Measurements from ENCODE around the gene NID2.

The NID2 gene

GRCh38 chr14:52052288-52052943 is 16.4 kb downstream of the NID2 start:
- DNase-seq: no peak

- no peak for DNase-seq
These were observed 17.0 kb downstream of the NID2 start for GRCh38 chr14:52051871-52052270.

DNA sequence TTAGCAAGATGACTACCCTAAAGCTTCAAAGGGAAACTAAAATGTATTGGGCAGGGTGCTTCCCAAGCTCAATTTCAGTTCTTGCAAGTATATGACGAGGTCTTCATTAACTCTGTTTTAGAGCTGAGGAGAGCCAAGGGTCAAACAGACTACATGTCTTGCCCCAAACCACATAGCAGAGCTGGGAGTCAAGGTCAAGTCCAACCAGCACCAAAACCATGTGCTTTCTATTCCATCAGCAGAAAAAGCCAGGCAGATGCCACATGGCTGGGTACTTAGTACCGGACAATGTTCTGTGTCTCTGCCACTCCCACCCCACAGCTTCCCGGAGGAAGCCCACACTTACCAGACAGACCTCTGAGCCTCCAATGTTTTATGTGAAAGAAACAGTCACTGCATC is 17.6 kb downstream of the NID2 start:
- no peak for DNase-seq

- no peak for DNase-seq
These were observed 18.9 kb downstream of the NID2 start for GRCh38 chr14:52049721-52050588.

DNA sequence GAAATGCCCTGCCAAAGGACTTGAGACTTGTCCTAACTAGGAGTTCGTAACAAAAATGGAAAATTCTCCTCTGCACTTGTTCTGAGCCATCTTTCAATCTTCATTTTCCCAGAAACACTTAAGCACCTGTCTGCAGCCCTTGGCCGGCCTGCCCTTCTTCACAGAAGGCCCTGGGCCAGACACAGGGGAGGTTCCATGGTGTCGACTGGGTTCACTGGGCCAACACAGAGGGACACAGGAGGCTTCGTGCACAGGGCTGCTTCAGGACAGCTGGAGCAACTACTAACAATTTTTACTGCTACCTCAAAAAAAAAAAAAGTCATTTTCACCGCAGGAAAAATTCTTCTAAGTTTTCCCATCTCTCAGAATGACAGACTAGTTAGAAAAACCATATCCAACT is 19.6 kb downstream of the NID2 start:
- no peak for DNase-seq

DNA sequence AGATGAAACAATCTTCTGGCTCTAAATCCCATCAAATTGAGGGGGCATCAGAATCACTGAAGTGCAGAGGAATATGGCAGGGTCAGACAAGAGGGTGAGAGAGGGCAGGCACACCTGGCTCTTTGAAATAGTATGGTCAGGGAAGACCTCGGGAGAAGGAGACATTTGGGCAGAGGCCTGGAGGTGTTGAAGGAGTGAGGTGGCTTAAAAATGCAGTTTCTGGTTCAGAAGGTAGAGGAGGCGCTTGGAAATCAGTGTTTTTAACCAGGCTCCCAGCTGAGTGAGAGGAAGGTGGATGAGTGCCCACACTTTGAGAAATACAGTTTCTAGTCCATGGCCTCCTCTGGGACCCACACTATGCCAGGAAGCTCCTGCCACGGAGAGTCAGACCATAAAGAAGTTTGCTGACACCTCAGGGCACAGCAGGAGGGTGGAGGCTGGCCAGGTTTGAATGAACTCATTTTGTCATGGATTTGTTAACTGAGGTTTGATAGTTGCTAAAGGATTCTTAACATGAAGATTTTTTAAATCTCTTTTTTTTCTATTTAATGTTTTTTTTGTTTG is 20.1 kb downstream of the NID2 start:
- DNase-seq: no peak

DNA sequence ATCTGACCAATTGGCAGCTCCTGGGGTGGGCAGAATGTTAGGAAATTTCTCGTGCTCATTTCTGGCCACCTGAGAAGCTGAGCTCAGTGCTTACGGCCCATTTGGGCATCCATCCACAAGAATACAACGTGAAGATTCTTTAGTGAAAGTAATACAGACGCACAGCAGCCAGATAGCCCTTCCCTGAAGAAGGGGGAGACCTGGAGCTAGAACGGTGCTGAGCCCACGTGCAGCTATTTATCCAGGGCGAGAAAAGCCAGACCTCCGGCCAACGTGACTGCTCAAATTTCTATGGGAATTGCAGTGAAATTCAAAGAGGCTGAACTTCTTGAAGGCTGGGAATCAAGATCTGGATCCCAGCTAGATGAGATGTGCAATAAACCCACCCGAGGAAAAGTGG is 20.7 kb downstream of the NID2 start:
- DNase-seq: no peak

- no peak for DNase-seq
These were observed 22.4 kb downstream of the NID2 start for GRCh38 chr14:52046376-52046917.

- no peak for DNase-seq
These were observed 23.9 kb downstream of the NID2 start for GRCh38 chr14:52044791-52045522.

DNA sequence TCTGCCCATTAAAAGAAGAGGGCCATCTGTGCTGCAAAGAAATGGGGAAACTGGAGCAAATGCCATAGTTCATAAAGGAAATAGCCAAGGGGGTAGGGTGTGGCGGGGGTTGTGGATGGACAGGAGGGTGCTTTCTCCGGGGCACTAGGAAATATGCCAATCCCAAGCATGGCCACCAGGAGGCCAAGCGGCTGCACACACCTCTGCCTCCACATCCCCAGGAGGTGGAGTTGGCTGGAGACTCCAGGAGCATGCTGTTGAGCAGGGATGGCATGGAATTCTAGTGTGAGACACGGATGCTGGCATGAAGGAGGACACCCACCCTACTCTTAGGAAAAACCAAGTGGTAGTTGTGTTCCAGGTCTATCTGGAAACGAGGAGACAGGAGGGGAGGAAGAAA is 25.2 kb downstream of the NID2 start:
- peak in 1 of 2 experiments; percentile 25 for DNase-seq

DNA sequence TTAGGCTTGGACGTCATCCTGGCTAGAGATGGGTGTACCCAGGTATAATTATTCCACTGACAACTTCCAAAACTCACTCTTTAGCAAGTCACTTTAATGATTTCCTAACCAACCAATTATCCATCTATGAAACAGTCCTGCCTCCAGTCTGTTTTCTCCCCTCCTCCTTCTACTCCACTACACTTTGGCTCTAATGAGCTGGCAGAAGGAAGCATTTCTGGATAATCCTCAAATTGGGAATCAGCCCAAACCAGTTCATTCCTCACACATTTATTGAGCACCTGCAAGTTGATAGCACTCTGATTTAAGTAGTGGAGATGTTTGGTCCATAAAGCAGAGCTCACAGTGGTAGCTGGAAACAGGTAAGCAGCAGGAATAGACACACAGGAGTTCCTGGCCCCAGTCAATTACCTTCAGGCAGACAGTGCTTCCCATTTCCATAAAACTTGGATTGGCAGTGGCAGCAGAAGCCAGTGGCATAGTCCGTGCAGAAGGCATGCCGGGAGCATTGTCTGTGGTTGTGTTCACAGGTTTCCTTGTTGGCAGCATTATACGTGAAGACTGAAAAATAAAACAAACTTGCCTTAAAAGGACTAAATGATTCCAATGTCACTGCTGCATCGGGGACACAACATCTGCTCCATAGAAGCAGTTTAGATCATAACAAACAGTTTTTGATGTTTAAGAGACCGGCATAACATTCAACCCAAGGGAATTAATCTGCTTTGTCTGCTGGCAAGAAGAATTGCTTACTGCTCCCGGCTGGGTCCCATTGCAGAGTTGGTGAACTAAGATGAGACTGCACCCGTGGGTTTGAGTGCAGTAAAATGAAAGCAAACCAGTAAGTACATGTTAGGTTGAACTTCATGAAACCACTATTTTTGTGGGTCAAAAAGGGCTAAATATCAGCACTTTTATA is 26.2 kb downstream of the NID2 start:
- no peak for DNase-seq

- no peak for DNase-seq
These were observed 28.3 kb downstream of the NID2 start for GRCh38 chr14:52040598-52040997.

- DNase-seq: no peak
These were observed 29.6 kb downstream of the NID2 start for GRCh38 chr14:52039124-52039815.

- no peak for DNase-seq
These were observed 35.7 kb downstream of the NID2 start for GRCh38 chr14:52033101-52033642.

GRCh38 chr14:52032204-52032801 is 36.6 kb downstream of the NID2 start:
- DNase-seq: no peak

- no peak for DNase-seq
These were observed 37.1 kb downstream of the NID2 start for GRCh38 chr14:52031781-52032180.

DNA sequence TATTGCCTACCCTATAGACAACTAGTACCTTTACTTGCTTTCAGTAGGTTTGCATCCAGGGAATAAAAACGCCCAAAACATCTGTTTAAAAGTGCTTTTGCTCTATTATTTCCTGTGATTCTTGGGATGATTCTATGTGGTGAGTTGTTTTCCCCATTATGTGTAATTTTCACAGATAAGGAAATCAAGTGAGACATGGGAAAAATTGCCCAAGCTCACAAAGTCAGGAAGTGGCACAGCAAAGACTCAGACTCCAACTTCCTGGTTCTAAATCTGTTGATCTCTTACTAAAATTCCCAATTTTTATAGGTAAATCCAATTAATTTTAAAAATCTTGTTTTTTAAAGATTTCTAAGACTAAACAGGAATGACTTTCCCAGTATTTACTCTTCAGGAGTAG is 39.0 kb downstream of the NID2 start:
- no peak for DNase-seq

GRCh38 chr14:52026901-52027300 is 42.0 kb downstream of the NID2 start:
- DNase-seq: no peak

DNA sequence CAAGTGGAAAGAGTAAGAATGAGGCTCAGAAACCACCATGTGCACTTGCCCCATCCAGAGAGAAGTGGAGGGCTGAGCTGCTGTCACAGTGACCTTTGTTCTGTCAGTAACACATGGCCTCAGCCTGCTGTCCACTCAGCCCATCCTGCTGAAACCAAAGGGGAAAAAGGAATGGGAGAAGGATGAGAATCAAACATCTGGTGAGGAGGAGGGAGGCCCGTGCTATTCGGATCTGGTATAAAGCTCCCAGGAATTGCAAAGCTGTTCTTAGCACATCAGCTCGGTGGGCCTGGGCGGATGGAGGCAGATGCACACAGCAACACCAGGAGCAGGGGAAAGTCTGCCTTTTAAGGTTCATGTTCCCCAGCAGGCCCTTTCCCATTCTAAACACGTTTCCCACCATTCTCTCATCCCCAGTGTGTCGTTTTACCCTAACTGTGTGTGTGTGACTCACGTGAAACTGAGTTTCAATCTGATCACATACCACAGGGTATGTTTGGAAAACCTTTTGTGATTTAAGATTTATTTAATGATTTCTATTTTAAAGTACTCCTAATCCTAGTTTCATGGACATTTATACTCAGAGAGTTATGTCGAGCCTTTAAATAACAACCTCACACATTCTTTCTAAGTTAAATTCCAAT is 42.7 kb downstream of the NID2 start:
- no peak for DNase-seq

DNA sequence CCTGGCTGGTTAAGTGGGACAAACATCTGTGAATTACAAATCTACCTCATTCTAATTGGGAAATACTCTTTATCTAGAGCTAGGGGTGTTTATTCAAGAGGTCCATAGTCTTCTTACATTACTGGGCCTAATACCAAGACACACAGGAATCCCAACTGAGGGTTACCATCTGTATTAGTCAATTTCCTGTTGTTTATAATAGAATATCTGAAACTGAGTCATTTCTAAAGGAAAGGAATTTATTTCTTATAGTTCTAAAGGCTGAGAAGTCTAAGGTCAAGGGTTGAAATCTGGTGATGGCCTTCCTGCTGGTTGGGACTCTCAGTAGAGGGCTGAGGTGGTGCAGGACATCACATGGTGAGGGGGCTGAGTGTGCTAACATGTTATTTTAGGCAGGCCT is 43.5 kb downstream of the NID2 start:
- DNase-seq: no peak
